Breast epithelium (tissue), 3 donors: Measurements from ENCODE around the gene SLC9A3.

Source experiments
- POLR2A ChIP-seq: fragments of 450-650 bp; IDR thresholded peaks from one replicate; pipeline ENCODE4 v1.6.1; 2016; ENCODE audit warnings: antibody characterized with exemption, mild to moderate bottlenecking, moderate library complexity
- TF ChIP-seq, protein P1 (sequence below), 3 donors: fragments of 450-650 bp; IDR thresholded peaks; one replicate each; pipeline ENCODE4 v1.5.1; 2016 to 2017; ENCODE audit warnings: antibody characterized with exemption in 3 of 3, mild to moderate bottlenecking in 3 of 3, moderate library complexity in 3 of 3

DNA sequence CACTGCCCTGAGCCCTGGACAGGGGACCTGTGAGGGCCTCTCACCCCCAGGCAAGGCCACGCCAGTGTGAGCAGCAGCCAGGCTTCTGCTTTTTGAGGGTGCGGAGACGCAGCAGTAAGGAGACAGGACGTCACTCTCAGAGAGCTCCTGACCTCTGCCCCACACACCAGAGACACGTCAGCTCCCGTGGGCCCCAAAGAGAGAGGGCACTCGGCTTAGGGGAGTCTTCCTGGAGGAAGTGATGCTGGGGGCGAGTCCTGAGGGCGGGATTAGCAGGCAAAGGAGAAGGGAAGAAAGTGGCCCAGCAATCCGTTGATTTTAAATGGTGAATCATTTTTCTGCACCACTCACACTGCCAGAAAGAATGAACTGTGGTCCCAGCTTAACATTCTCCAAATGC, 24.0 kb upstream of the SLC9A3 start:
- TF ChIP-seq, protein P1, sequence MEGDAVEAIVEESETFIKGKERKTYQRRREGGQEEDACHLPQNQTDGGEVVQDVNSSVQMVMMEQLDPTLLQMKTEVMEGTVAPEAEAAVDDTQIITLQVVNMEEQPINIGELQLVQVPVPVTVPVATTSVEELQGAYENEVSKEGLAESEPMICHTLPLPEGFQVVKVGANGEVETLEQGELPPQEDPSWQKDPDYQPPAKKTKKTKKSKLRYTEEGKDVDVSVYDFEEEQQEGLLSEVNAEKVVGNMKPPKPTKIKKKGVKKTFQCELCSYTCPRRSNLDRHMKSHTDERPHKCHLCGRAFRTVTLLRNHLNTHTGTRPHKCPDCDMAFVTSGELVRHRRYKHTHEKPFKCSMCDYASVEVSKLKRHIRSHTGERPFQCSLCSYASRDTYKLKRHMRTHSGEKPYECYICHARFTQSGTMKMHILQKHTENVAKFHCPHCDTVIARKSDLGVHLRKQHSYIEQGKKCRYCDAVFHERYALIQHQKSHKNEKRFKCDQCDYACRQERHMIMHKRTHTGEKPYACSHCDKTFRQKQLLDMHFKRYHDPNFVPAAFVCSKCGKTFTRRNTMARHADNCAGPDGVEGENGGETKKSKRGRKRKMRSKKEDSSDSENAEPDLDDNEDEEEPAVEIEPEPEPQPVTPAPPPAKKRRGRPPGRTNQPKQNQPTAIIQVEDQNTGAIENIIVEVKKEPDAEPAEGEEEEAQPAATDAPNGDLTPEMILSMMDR (IDR thresholded peaks at IDR 0.05), result no peak
- no peak for TF ChIP-seq POLR2A
